Measurements from ENCODE around the gene VIT. TPM values are rescaled to one million over a fixed set of nuclear protein-coding genes. Genes with fewer than 3 reads are reported as not detected.

VIT gene
- polyA plus RNA-seq, 1 donor, result 4.5 TPM

GRCh38 chr2:36708041-36708741, 11.7 kb downstream of the VIT start:
- peak; percentile 87 for DNase-seq (ENCODE audit: low read depth)

- DNase-seq (ENCODE audit: low read depth), result no peak
These were observed 14.5 kb downstream of the VIT start for GRCh38 chr2:36710858-36711515.

- DNase-seq (ENCODE audit: low read depth), result no peak
These were observed 15.3 kb downstream of the VIT start for GRCh38 chr2:36711741-36712314.

- DNase-seq (ENCODE audit: low read depth), result no peak
These were observed 16.8 kb downstream of the VIT start for GRCh38 chr2:36713310-36713709.

- DNase-seq (ENCODE audit: low read depth), result no peak
These were observed 19.6 kb downstream of the VIT start for GRCh38 chr2:36716111-36716510.

GRCh38 chr2:36717603-36718266, 21.2 kb downstream of the VIT start:
- DNase-seq (ENCODE audit: low read depth), result no peak

GRCh38 chr2:36727550-36727949, 31.0 kb downstream of the VIT start:
- no peak for DNase-seq (ENCODE audit: low read depth)

GRCh38 chr2:36729067-36729466, 32.6 kb downstream of the VIT start:
- no peak for DNase-seq (ENCODE audit: low read depth)

GRCh38 chr2:36731941-36732672, 35.6 kb downstream of the VIT start:
- peak; percentile 74 for DNase-seq (ENCODE audit: low read depth)

GRCh38 chr2:36732673-36733036, 36.1 kb downstream of the VIT start:
- DNase-seq (ENCODE audit: low read depth), result no peak

GRCh38 chr2:36733215-36733614, 36.7 kb downstream of the VIT start:
- DNase-seq (ENCODE audit: low read depth), result no peak

- no peak for DNase-seq (ENCODE audit: low read depth)
These were observed 37.8 kb downstream of the VIT start for GRCh38 chr2:36734304-36734703.

- no peak for DNase-seq (ENCODE audit: low read depth)
These were observed 40.7 kb downstream of the VIT start for GRCh38 chr2:36737131-36737750.

- DNase-seq (ENCODE audit: low read depth), result peak; percentile 40
These were observed 43.6 kb downstream of the VIT start for GRCh38 chr2:36740061-36740460.

GRCh38 chr2:36741188-36741837, 44.8 kb downstream of the VIT start:
- no peak for DNase-seq (ENCODE audit: low read depth)

- DNase-seq (ENCODE audit: low read depth), result no peak
These were observed 47.4 kb downstream of the VIT start for GRCh38 chr2:36743954-36744353.

- no peak for DNase-seq (ENCODE audit: low read depth)
These were observed 51.7 kb downstream of the VIT start for GRCh38 chr2:36748166-36748565.

GRCh38 chr2:36750101-36750500, 53.6 kb downstream of the VIT start:
- DNase-seq (ENCODE audit: low read depth), result no peak

GRCh38 chr2:36753706-36754221, 57.3 kb downstream of the VIT start:
- DNase-seq (ENCODE audit: low read depth), result no peak

GRCh38 chr2:36754578-36754977, 58.1 kb downstream of the VIT start:
- no peak for DNase-seq (ENCODE audit: low read depth)

- no peak for DNase-seq (ENCODE audit: low read depth)
These were observed 59.9 kb downstream of the VIT start for GRCh38 chr2:36756438-36756837.

Data from forelimb muscle (tissue), 1 donor.